ENCODE results near the gene FOXP1.

Gene FOXP1

DNA sequence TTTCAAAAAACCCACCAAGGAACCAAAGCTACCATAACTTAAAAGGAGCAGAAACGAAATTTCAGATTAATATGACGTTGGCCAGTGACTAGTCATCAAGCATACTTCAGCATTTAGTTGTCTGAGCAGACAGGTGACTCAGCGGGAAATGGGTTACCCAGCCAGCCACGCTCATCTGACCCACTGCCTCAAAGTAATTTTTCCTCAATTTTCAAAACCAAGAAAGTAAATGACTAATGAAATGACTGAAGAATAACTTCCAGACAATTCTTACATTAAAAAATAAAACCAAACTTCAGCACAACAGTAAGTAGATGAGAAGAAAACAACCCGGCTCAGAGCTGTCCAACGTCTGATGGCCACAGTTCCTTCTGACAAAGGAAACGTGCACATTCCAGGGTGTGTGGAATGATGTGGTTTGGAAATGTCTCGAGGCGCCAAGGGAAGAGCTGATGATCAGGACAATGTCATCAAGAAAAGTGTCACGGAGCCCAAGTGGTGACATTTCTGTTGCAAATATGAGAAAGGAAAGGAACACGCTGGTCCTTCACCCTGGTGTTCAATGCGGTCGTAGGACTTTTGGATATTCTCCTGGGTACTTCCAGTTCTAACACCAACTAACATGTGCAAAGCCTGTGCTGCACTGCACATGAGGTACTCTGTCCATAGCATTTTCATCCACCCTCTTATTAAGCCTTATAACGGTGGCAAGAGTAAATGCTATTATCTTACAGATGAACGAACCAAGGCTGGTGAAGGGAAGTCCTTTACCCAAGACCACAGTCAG lies 79.1 kb downstream of the FOXP1 start:
- DNase-seq (ENCODE audit: low read depth): peak; percentile 93
- TF ChIP-seq, protein P1, sequence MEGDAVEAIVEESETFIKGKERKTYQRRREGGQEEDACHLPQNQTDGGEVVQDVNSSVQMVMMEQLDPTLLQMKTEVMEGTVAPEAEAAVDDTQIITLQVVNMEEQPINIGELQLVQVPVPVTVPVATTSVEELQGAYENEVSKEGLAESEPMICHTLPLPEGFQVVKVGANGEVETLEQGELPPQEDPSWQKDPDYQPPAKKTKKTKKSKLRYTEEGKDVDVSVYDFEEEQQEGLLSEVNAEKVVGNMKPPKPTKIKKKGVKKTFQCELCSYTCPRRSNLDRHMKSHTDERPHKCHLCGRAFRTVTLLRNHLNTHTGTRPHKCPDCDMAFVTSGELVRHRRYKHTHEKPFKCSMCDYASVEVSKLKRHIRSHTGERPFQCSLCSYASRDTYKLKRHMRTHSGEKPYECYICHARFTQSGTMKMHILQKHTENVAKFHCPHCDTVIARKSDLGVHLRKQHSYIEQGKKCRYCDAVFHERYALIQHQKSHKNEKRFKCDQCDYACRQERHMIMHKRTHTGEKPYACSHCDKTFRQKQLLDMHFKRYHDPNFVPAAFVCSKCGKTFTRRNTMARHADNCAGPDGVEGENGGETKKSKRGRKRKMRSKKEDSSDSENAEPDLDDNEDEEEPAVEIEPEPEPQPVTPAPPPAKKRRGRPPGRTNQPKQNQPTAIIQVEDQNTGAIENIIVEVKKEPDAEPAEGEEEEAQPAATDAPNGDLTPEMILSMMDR (IDR thresholded peaks at IDR 0.05; ENCODE audit: insufficient read depth, low read depth, low read length, missing control alignments): no peak
- H3K4me3 ChIP-seq (ENCODE audit: low read length): no peak overlapping the region

DNA sequence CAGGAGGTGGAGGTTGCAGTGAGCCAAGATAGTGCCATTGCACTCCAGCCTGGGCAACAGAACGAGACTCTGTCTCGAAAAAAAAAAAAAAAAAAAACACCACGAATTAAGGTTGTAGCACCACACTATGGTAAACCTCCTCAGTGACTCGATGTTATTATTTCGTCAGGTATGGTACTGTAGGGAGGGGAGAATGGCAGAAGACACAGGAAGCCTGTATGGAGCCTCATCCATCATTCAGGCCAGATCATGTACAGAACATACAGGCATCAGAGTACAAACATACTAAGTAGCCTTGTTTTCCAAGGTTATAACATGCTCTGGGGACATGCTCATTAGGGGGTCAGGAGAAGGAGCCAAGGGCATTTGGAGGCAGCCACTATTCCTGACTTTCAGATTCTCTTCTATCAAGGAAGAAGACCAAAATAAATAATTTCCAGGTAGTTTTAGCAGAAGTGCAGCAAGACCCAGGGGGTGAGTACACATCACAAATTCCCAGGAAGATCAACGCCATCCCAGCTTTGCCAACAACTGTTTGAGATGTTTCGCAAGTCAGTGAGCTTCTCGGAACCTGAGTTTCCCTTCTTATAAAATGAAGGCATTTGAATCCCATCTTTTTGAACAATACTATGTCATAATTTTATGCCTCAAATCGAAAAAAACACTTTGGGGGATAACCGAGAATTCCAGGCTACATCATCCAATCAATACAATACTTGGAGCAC lies 79.8 kb downstream of the FOXP1 start:
- TF ChIP-seq, protein P1 (IDR thresholded peaks at IDR 0.05; ENCODE audit: insufficient read depth, low read depth, low read length, missing control alignments): no peak
- DNase-seq (ENCODE audit: low read depth): peak; percentile 84
- no peak overlapping the region for H3K4me3 ChIP-seq (ENCODE audit: low read length)

DNA sequence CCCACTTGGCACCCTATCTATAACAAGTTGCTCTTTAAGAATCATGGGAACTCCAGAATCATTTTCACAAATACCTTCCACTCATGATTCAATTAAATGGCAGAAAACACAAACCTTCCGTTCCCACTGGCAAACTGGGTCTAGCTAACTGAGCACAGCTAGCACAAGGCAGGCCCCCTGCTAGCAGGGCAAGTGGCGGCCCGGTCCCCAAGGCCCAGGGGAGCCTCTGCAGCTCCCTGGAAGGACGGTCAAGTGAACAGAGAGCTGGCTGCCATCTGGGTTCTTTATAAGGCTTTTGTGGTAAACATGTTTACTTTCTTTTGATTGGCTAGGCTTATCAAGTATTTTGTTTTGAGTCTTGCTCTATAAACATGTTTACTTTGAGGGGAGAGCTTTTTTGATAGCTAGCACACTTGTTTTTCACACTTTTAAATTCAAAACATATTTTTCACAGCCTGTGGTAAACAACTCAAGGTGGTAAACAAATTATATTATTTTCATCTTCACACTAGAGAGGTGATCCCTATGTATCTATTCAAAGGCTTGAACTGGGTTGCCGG lies 81.4 kb downstream of the FOXP1 start:
- TF ChIP-seq, protein P1 (IDR thresholded peaks at IDR 0.05; ENCODE audit: insufficient read depth, low read depth, low read length, missing control alignments): no peak
- H3K4me3 ChIP-seq (ENCODE audit: low read length): no peak overlapping the region
- DNase-seq (ENCODE audit: low read depth): no peak

DNA sequence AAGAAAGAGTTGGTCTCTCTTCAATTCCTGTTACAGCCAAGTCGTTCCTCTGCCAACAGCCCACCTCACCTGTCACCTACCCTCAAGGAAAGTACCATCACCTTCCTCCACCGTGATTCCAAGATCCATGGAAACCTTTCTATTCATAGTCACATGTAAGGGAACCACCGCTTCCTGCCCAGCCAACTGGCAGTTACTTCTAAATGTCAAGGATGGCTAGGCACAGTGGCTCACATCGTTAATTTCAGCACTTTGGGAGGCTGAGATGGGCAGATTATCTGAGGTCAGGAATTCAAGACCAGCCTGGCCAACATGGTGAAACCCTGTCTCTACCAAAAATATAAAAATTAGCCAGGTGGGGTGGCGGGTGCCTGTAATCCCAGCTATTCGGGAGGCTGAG lies 82.8 kb downstream of the FOXP1 start:
- TF ChIP-seq, protein P1 (IDR thresholded peaks at IDR 0.05; ENCODE audit: insufficient read depth, low read depth, low read length, missing control alignments): no peak
- H3K4me3 ChIP-seq (ENCODE audit: low read length): no peak overlapping the region
- DNase-seq (ENCODE audit: low read depth): no peak

DNA sequence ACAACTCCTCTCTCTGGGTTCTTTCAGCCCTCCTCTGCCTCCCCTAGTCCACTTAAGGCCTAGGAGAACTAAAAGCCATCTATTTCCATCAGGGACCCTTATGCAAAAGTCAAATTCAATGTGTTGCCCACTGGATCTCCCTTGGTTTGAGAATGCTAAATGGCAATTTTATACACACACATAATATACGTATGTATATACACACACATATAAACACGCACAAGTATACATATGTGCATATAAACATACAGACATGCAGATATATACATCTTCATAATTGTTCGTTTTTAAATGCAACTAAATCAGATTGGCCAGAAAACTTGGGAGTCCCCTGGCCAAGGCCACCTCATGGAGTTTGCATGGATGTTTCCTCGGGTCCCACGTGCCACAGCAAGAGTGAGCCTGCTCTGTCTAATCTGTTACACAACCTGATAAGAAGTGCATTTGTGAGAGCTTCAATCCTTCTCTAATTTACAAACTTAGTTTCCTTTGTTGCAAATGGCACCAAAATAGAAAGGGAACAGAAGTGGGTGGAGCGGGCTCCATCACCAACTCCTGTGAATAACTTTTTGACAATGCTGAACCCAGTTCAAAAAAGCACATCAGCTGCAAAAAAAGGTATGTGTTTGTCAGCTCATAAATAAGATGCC lies 84.2 kb downstream of the FOXP1 start:
- DNase-seq (ENCODE audit: low read depth): no peak
- no peak overlapping the region for H3K4me3 ChIP-seq (ENCODE audit: low read length)
- TF ChIP-seq, protein P1 (IDR thresholded peaks at IDR 0.05; ENCODE audit: insufficient read depth, low read depth, low read length, missing control alignments): no peak

DNA sequence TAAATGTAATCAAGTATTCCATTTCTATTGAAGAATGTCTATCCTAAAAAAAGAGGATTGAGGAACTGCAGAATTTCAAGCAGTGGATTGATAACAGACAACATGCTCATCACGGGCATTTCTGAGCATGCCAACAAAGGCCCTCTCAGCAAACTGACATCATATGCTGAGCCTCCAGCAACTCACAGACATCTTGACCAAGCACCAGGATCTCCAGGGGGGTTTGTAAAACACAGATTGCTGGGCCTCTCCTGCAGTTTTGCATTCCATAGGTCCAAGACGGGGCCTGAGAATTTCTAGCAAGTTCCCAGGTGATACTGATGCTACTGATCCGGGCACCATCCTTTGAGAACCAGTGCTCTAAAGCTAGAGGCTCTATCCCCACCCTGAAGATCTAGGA lies 85.0 kb downstream of the FOXP1 start:
- no peak for DNase-seq (ENCODE audit: low read depth)
- no peak overlapping the region for H3K4me3 ChIP-seq (ENCODE audit: low read length)
- TF ChIP-seq, protein P1 (IDR thresholded peaks at IDR 0.05; ENCODE audit: insufficient read depth, low read depth, low read length, missing control alignments): no peak

All from epithelial cell of esophagus (primary cell).